ENCODE measurements around the gene SLC8A3.

Gene SLC8A3

GRCh38 chr14:70006699-70007098 is 182.1 kb downstream of the SLC8A3 start:
- Histone ChIP-seq H3K4me1 (ENCODE audit: low read length) (peaks cover 12% of the 10 kb centered on the region), H3K27me3 (ENCODE audit: low read depth, low read length) (no peaks in the 10 kb centered on the region), H3K27ac (ENCODE audit: low read length) (no peak overlapping the region), H4K20me1 (ENCODE audit: insufficient read depth, low read length) (no peaks in the 10 kb centered on the region), H3K36me3 (replicated peaks; ENCODE audit: low read depth, low read length) (no peaks in the 10 kb centered on the region), H2AFZ (ENCODE audit: low read depth, low read length) (no peak overlapping the region), H3K79me2 (ENCODE audit: low read length) (no peaks in the 10 kb centered on the region), H3K4me2 (ENCODE audit: low read length) (no peak overlapping the region), H3K9ac (ENCODE audit: low read length) (no peak overlapping the region), H3K9me3 (ENCODE audit: insufficient read depth, low read length) (no peaks in the 10 kb centered on the region), H3K4me3 (ENCODE audit: low read length) (no peak overlapping the region)
- no peak for TF ChIP-seq EZH2phosphoT487 (IDR thresholded peaks at IDR 0.05; ENCODE audit: low read depth)
- TF ChIP-seq CTCF (IDR thresholded peaks at IDR 0.05; ENCODE audit: low read depth, low read length), result no peak

- TF ChIP-seq EZH2phosphoT487 (IDR thresholded peaks at IDR 0.05; ENCODE audit: low read depth), result no peak
- TF ChIP-seq CTCF (IDR thresholded peaks at IDR 0.05; ENCODE audit: low read depth, low read length), result no peak
- H4K20me1 ChIP-seq (ENCODE audit: insufficient read depth, low read length), result no peaks in the 10 kb centered on the region
- H3K4me3 ChIP-seq (ENCODE audit: low read length), result no peak overlapping the region
- no peak overlapping the region for H2AFZ ChIP-seq (ENCODE audit: low read depth, low read length)
- H3K36me3 ChIP-seq (replicated peaks; ENCODE audit: low read depth, low read length), result no peaks in the 10 kb centered on the region
- no peak overlapping the region for H3K9ac ChIP-seq (ENCODE audit: low read length)
- H3K79me2 ChIP-seq (ENCODE audit: low read length), result no peaks in the 10 kb centered on the region
- H3K27ac ChIP-seq (ENCODE audit: low read length), result no peak overlapping the region
- no peak overlapping the region for H3K4me2 ChIP-seq (ENCODE audit: low read length)
- H3K9me3 ChIP-seq (ENCODE audit: insufficient read depth, low read length), result no peaks in the 10 kb centered on the region
- peaks cover 12% of the 10 kb centered on the region for H3K4me1 ChIP-seq (ENCODE audit: low read length)
- no peaks in the 10 kb centered on the region for H3K27me3 ChIP-seq (ENCODE audit: low read depth, low read length)
Measured at GRCh38 chr14:70005281-70005805, 183.4 kb downstream of the SLC8A3 start.

DNA sequence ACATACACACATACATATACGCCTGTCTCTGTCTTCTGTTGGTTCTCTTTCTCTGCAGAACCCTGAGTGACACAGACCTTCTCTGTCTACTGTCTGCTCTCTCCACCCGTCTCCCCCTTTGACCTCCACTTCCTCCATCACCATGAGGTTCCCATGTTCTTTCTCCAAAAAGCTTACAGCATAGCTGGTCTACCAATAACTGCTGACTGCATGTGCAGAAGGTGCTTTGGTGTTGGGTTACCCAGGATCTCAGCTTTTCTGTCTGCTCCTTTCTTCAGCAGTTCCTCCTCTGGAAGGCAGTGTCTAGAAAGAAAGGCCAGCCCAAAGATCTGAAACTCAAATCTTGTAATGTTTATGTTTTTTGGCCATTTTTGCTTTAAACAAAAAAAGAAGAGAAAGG is 184.0 kb downstream of the SLC8A3 start:
- H3K4me3 ChIP-seq (ENCODE audit: low read length), result no peak overlapping the region
- H4K20me1 ChIP-seq (ENCODE audit: insufficient read depth, low read length), result no peaks in the 10 kb centered on the region
- TF ChIP-seq EZH2phosphoT487 (IDR thresholded peaks at IDR 0.05; ENCODE audit: low read depth) (no peak), CTCF (IDR thresholded peaks at IDR 0.05; ENCODE audit: low read depth, low read length) (no peak)
- no peak overlapping the region for H3K4me2 ChIP-seq (ENCODE audit: low read length)
- H3K9ac ChIP-seq (ENCODE audit: low read length), result no peak overlapping the region
- peaks cover 12% of the 10 kb centered on the region for H3K4me1 ChIP-seq (ENCODE audit: low read length)
- H3K36me3 ChIP-seq (replicated peaks; ENCODE audit: low read depth, low read length), result no peaks in the 10 kb centered on the region
- no peaks in the 10 kb centered on the region for H3K9me3 ChIP-seq (ENCODE audit: insufficient read depth, low read length)
- H3K27ac ChIP-seq (ENCODE audit: low read length), result no peak overlapping the region
- H2AFZ ChIP-seq (ENCODE audit: low read depth, low read length), result no peak overlapping the region
- H3K79me2 ChIP-seq (ENCODE audit: low read length), result no peaks in the 10 kb centered on the region
- no peaks in the 10 kb centered on the region for H3K27me3 ChIP-seq (ENCODE audit: low read depth, low read length)

DNA sequence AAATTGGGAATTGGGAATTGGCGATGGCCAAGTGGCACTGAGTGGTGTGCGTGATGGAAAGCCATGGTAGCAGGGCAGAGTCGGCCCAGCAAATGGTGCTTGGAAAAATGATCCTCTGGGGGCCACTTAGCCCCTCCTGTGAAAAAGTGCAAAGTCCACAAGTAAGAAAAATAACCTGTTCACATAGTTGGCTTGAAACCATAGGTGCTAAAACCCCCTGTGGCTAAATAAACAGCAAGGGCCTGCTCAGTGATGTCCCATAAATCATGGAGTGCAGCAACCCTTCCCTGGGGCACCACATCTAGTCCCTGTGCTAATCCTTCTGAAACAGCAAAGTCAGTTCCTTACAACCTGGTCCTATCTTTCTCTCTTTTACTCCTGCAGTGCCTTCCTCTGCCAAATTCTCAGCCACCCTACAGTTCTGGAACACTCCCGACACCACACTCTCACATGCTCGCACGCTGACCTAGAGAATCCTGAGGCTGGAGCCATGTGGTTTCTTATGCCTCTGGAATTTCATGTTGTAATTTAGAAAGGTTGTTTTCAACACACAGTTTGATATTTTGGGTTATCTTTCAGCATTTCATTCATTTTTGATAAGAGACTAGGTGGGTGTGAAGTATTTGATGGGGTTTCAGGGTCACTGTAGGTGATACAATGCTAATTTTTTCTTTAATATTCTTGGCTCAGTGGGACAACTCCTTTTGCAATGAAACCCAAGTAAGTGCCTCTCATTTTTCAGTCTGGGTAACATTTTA is 186.0 kb downstream of the SLC8A3 start:
- no peak for TF ChIP-seq EZH2phosphoT487 (IDR thresholded peaks at IDR 0.05; ENCODE audit: low read depth)
- TF ChIP-seq CTCF (IDR thresholded peaks at IDR 0.05; ENCODE audit: low read depth, low read length), result no peak
- H3K4me3 ChIP-seq (ENCODE audit: low read length), result no peak overlapping the region
- no peaks in the 10 kb centered on the region for H3K9me3 ChIP-seq (ENCODE audit: insufficient read depth, low read length)
- H3K79me2 ChIP-seq (ENCODE audit: low read length), result no peaks in the 10 kb centered on the region
- H3K9ac ChIP-seq (ENCODE audit: low read length), result no peak overlapping the region
- H2AFZ ChIP-seq (ENCODE audit: low read depth, low read length), result no peak overlapping the region
- H3K4me1 ChIP-seq (ENCODE audit: low read length), result peaks cover 13% of the 10 kb centered on the region
- H3K36me3 ChIP-seq (replicated peaks; ENCODE audit: low read depth, low read length), result no peaks in the 10 kb centered on the region
- H3K27me3 ChIP-seq (ENCODE audit: low read depth, low read length), result no peaks in the 10 kb centered on the region
- no peaks in the 10 kb centered on the region for H4K20me1 ChIP-seq (ENCODE audit: insufficient read depth, low read length)
- no peak overlapping the region for H3K27ac ChIP-seq (ENCODE audit: low read length)
- no peak overlapping the region for H3K4me2 ChIP-seq (ENCODE audit: low read length)
